ENCODE data around the gene RNF26.

Gene RNF26

DNA sequence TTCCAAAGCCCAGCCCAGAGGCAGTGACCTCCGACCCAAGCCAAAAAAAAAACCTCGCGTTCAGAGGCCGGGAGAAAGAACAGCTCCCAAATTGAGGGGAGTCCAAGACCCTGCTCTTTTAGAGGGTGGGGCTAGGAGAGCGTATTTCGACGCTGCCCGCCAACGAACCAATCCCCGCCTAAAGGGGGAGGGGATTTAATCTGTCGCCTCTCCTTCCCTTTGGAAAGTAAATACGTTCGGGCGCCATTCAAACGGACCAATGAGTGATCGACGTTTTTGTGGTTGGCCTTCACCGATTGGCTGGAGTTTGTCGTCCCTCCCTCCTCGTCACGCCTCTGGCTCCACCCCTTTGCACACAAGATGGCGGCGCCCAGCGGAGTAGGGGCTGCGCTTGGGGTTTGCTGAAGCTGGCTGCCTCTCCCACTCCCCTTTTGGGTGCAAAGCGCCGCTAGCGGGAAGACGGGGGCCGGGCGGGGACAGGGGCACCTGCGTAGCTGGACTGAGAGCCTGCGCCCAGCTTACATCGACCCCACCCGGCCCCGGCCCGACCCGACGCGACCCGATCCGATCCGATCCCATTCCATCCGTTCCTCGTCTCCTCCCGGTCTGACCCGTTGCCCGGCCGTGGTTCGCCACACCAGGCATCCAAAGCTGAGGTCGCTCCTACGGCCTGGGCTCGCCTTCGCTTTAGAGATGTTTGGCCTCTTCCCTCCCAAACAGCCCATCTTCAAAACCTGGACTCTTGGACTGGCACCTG is at the start of gene RNF26:
RNF26 (plus strand) TSS at position 354 of the 757 bp plus-strand sequence. CDS start 596 bp downstream, outside the sequence.
- peak; percentile 82 for DNase-seq (ENCODE audit: low read depth, low spot score)
- H3K27ac ChIP-seq: peak within 1 kb of the TSS; percentile 33

- DNase-seq (ENCODE audit: low read depth, low spot score): no peak
Observed at GRCh38 chr11:119285431-119285830, 48.9 kb upstream of the RNF26 start.

DNA sequence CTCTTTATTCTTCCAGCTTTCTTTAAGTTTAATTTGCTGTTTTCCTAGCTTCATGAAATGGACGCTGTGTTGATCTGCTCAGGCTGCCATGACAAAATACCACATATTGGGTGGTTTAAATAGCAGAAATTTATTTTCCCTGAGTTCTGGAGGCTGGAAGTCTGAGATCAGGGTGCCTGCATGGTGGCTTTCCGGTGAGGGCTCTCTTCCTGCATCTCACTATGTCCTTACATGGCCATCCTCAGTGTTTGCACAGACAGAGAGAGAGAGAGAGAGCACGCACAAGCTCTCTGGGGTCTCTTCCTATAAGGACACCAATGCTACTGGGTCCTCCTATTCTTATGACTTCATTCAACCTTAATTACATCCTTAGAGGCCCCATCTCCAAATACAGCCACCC is 46.1 kb upstream of the RNF26 start:
- H3K27ac ChIP-seq: no peak overlapping the region
- no peak for DNase-seq (ENCODE audit: low read depth, low spot score)

More at GRCh38 chr11:119285431-119285830, 48.9 kb upstream of the RNF26 start:
- no peak overlapping the region for H3K27ac ChIP-seq

DNA sequence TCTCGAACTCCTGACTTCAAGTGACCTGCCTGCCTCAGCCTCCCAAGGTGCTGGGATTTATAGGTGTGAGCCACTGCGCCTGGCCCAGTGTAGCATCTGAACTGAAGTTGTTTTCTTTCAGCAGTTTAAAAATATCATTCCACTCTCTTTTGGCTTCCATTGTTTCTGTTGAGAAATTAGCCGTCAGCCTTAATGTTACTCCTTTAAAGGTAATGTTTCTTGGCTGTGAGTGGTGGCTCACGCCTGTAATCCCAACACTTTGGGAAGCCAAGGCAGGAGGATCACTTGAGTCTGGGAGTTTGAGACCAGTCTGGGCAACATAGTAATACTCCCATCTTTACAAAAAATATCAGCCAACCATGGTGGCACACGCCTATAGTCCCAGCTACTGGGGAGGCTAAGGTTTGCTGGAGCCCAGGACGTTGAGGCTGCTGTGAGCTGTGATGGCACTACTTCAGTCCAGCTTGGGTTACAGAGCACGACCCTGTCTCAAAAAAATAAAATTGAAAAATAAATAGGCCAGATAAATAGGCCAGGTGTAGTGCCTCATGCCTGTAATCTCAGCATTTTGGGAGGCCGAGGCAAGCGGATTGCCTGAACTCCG is 43.3 kb upstream of the RNF26 start:
- H3K27ac ChIP-seq: no peak overlapping the region
- no peak for DNase-seq (ENCODE audit: low read depth, low spot score)

- no peak overlapping the region for H3K27ac ChIP-seq
- DNase-seq (ENCODE audit: low read depth, low spot score): no peak
Observed at GRCh38 chr11:119293461-119293860, 40.9 kb upstream of the RNF26 start.

DNA sequence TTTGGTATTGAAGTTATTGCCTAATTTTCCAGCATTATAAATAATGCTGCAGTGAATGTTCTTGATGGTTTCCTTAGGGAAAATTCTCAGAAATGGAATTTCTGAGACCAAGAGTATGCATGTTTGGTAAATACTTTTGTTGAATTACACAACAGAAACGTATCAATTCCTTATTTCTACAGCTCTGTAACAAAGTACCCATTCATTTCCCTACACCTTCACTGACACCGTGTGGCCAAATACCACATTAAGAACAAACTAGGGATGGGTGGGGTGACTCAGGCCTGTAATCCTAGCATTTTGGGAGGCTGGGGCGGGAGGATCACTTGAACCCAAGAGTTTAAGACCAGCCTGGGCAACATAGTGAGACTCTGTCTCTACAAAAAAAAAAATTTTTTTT is 39.1 kb upstream of the RNF26 start:
- DNase-seq (ENCODE audit: low read depth, low spot score): no peak
- no peak overlapping the region for H3K27ac ChIP-seq

GRCh38 chr11:119297938-119298337 is 36.4 kb upstream of the RNF26 start:
- no peak overlapping the region for H3K27ac ChIP-seq
- DNase-seq (ENCODE audit: low read depth, low spot score): no peak

DNA sequence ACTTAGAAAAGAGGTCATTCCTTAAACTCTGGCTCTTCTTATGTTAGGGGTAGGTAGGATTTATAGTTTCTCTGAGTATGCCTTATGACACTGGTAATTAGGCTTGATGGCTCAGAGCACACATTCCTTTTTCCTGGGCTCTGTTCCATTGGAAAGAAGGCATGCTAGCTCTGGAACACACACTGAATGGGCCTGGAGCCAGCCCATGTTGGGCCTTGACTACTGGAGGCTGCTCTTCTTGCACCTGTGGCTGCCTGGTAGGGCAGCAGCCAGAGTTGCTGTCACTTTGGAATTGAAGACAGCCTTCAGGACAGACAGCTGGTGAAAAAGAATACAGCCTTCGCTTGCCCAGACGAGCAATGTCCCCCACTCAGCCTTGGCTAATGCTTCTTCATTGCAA is 35.6 kb upstream of the RNF26 start:
- no peak for DNase-seq (ENCODE audit: low read depth, low spot score)
- H3K27ac ChIP-seq: no peak overlapping the region

- DNase-seq (ENCODE audit: low read depth, low spot score): no peak
- no peak overlapping the region for H3K27ac ChIP-seq
Observed at GRCh38 chr11:119299416-119299815, 34.9 kb upstream of the RNF26 start.

DNA sequence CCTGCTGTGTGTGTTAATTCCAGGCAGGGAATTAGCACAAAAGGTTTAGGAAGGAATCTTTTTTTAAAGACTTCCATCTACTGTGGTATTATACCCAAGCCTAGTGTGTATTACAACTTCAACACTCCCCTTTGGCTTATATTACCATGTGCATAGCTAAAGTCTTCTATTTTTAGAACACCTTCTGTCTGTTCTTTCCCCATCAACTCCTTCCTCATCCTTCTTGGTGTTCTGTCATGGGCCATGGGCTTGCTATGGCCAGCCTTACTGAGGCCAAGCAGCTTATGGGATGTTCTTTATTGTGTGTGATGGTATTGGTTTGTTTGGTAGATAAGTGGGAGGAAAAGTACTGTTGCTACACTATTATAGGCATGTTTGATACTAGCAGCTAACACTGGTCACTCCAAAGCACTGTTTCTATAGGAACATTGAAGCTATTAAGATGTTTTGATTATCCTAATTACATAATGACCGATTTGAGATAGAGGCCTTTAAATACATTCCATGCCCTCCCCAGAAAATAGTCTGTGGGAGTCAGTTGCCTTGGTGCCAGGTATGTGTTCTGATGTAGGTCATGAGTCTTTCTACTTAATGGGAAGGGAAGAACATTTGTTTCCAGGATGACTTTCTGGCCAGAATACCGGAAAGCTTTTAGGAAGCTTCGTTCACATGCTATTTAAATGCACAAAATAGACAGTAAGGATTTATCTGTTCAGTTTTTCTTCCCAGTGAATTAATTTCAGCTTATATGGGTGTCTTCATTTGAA is 33.9 kb upstream of the RNF26 start:
- no peak overlapping the region for H3K27ac ChIP-seq
- DNase-seq (ENCODE audit: low read depth, low spot score): no peak

GRCh38 chr11:119303227-119303718 is 31.1 kb upstream of the RNF26 start:
- H3K27ac ChIP-seq: no peak overlapping the region
- no peak for DNase-seq (ENCODE audit: low read depth, low spot score)

DNA sequence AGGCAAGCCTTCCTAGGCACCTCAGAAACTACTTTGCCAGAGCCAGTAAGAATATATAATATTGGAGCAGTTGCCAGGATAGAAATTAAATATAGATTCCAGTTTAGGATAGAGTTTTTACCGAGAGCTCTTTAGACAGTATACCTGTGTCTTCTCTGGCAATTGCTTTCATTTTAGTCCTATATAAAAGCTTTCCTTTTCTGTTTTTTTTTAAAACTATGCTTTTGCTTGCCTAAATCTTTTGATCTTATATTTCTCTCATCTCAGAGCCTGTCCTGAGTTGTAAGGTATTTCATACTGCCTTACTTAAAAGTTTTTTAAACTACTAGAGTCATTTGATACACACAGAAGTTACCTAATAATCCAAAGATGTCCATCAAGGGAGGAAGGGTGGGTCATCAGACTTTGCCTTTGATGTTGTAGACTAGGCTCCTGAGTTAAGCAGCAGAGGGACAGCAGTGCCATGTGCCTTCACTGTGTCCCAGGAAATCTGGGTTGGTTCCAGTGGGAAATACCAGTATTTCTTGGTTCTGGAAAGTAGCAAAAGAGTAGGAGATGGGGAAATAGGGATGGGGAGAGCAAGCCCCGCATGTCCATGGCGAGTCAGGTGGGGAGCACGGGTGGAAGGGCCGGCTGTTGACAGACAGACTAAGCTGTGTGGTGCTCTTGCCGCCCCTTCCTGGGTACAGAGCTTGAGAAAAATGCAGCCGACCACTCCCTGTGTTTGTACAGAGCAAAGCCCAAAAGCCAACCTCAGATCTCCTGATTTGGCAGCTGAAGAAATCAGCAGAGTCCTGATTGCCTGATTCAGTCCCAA is 28.6 kb upstream of the RNF26 start:
- no peak overlapping the region for H3K27ac ChIP-seq
- DNase-seq (ENCODE audit: low read depth, low spot score): no peak

- DNase-seq (ENCODE audit: low read depth, low spot score): no peak
- no peak overlapping the region for H3K27ac ChIP-seq
Observed at GRCh38 chr11:119306373-119306890, 27.9 kb upstream of the RNF26 start.

GRCh38 chr11:119307219-119307618 is 27.1 kb upstream of the RNF26 start:
- no peak overlapping the region for H3K27ac ChIP-seq
- no peak for DNase-seq (ENCODE audit: low read depth, low spot score)

GRCh38 chr11:119307974-119308373 is 26.4 kb upstream of the RNF26 start:
- H3K27ac ChIP-seq: no peak overlapping the region
- no peak for DNase-seq (ENCODE audit: low read depth, low spot score)

DNA sequence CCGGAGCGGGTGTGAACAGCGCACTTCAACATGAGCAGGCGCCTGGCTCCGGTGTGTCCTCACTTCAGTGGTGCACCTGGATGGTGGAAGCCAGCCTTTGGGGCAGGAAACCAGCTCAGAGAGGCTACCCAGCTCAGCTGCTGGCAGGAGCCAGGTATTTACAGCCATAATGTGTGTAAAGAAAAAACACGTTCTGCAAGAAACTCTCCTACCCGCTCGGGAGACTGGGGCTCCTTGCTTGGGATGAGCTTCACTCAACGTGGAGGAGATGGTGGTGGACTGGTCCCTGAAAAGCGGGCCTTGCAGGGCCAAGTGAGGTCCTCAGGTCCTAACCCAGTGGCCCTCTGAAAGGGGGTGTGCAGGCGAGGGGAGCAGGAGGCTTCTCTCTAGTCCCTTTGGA is 24.9 kb upstream of the RNF26 start:
- DNase-seq (ENCODE audit: low read depth, low spot score): no peak
- H3K27ac ChIP-seq: no peak overlapping the region

DNA sequence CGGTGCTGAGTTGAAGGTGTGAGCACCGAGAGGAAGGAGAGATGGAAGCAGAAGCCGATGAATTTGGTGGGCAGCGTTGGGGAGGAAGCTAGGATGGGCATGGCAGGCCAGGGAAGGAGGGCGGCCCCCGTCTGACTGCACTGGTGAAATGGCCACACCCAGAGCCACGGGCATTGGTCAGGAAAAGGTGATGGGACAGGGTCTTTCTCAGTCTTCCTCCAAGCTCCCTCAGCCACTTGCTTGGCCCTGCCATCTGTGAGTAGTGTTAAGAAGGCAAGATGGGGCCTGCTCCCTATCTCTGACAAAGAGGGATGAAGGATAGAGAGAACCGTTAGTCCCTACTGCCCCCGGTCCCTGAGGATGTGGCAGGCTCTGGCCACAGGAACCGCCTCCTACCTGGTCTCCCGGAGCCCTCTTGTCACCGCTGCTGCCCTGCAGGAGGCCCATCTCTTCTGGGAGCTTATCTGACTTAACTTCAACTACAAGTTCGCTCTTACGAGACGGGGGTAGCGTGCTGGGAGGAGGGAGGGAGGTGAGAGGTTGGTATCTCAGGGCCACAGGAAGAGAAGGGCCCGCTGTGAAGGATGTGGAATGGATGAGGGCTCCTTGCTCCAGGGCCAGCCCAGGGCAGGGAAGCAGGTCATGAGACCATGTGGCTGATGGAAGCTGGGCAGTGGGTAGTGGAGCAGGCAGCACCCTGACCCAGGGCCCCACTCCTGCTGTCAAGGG is 24.2 kb upstream of the RNF26 start:
- no peak for DNase-seq (ENCODE audit: low read depth, low spot score)
- H3K27ac ChIP-seq: no peak overlapping the region

GRCh38 chr11:119310682-119311052 is 23.7 kb upstream of the RNF26 start:
- no peak overlapping the region for H3K27ac ChIP-seq
- DNase-seq (ENCODE audit: low read depth, low spot score): no peak

DNA sequence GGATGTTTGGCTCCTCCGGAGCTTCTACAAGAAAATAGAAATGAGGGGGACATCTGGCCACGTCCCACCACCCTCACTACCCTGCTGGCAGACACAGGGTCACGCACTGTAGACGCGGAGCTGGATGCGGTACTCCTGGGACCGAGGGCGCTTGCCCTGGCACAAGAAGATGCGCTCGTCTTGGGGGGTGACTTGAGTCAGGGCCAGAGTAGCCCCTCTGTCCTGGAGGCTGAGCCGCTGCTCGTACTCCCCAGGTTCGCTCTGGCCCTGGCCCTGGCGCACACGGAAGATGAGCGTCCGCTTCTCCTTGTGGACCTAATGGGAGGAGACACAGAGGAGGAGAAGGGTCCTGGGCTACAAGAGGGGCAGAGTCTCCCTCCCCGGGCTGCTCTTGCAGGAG is 19.6 kb upstream of the RNF26 start:
- H3K27ac ChIP-seq: no peak overlapping the region
- no peak for DNase-seq (ENCODE audit: low read depth, low spot score)

All from epithelial cell of prostate (primary cell).